Esophagus mucosa (tissue), 1 donor: Measurements from ENCODE around the gene PEDS1. TPM values are rescaled to one million over a fixed set of nuclear protein-coding genes. Genes with fewer than 3 reads are reported as not detected.
"Not testable (repeated sequence)": the region's sequence is repeated elsewhere in the genome, so short reads cannot be mapped to it uniquely, and the experiment has no call there.

ENCODE experiments used
- ATAC-seq: fragments of 200-7000 bp; cut with Tn5 transposase; one replicate; pipeline ENCODE4 v1.9.1; 2020
- total RNA-seq: library from RNA; stranded (reverse); gene quantifications from one replicate; pipeline ENCODE4 v1.2.4, GENCODE V29; 2023
- donor health status: DM: yes; HTN: yes; CAD: no.

The PEDS1 gene
- total RNA-seq, 1 donor from 2014 or later = 27.0 TPM

- no peak for ATAC-seq
Measured at GRCh38 chr20:50163570-50164317, 10.2 kb upstream of the PEDS1 start.

DNA sequence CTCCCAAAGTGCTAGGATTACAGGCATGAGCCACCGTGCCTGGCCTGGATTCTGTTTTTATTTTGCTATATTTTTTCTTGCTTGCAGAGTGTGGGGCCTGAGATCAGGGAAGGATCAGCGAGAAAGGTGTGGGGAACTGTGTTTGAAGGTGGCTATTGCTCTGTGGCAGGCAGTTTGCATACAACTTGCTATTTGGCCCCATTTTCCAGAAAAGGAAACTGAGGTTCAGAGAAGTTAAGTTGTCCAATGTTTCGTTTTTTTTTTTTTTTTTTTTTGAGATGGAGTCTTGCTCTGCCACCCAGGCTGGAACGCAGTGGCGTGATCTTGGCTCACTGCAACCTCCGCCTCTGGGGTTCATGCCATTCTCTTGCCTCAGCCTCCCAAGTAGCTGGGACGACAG, 8.0 kb upstream of the PEDS1 start:
- not testable (repeated sequence) for ATAC-seq

DNA sequence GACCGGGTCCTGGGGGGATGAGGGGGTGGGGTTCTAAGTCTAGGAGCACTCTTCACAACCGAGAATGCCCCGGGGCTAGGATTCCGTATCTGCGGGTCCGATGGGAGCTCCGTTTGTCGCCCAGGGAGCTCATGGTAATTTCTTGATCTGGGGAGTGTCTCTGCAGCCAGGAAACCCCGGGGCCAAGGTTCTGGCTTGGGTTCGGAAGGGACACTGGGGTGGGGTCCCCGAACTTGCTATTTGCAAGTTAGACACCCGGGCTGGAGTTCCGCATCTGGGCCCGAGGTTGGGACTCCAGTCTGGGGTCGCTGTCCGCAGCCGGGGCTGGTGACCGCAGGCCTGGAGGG, 397 bp downstream of the PEDS1 start:
- no peak for ATAC-seq

GRCh38 chr20:50152394-50153152, 950 bp downstream of the PEDS1 start:
- ATAC-seq = peak; percentile 46

GRCh38 chr20:50151034-50151743, 2.3 kb downstream of the PEDS1 start:
- ATAC-seq = no peak

DNA sequence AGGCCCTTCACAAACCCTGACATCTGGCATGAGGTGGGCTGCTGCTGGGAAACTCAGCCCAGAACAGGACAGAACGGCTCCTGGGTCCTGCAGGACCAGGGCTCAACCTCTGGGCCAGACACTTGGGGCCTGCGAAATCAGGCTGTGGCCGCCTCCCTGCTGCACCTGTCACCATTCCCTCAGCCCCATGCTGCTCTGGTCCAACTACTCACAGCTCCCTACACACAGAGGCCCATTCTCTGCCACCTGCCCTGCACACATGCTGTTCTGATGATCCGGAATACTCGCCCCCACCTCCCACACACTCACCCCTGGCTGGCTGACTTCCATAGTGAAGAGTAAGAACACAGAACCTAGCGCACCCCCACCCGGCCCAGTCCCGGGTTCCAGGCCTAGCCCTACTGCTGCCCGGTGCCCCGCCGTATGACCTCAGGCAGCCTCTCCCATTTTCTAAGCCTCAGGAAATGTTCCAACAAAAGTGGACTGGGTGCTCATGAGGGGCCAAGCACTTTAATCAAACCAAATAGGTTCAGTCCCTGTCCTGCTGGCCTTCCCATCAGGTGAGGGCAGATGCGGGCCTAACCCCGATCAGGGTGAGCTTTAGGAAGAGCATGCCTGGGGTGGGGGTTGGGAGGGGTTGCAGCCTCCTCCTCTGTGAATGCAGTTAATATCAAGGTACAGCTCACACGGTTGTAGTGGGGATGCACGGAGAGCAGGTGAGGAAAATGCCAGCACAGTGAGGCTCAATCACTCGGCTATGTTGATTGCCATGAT, 3.9 kb downstream of the PEDS1 start:
- no peak for ATAC-seq

DNA sequence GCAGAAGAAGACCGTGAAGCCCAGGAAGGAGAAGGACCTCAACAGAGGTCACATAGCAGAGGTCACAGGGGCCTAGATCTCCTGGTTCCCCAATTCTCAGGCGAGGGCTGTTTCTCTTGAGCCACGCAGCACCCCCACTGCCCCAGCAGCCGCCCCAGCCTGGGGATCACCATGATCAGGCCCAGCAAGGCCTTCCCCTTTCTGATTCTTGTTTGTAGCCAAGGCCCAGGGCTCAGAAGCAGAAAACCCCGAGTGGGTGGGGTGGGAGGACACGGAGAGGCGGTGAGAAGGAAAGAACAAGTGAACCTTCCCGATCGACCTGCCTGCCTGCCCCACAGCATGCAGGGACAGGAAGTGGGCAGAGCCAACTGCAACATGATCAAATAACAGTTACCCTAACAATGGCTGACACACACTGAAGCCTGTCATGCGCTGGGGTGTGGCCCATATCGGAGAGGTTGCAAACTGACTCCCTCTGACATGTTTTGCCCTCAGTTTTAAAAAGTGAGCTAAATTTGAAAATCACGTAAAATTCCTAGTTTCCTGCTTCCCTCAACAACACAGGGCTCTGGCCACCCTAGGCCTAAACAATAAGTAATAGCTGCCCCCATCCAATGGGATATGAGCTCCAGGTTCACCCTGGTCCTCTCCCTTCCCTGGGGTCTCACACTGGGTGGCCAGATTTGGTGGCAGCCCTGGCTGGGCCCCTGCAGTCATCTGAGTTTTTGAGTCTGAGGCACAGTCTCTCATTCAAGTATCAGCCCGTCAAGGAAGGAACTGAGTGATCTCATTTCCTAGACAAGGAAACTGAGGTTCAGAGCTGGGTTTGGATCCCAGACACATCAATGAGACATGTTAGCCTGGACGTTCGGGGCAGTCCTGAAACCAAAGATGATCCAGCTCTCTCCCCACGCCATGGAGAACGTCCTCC, 6.5 kb downstream of the PEDS1 start:
- ATAC-seq = peak; percentile 82

DNA sequence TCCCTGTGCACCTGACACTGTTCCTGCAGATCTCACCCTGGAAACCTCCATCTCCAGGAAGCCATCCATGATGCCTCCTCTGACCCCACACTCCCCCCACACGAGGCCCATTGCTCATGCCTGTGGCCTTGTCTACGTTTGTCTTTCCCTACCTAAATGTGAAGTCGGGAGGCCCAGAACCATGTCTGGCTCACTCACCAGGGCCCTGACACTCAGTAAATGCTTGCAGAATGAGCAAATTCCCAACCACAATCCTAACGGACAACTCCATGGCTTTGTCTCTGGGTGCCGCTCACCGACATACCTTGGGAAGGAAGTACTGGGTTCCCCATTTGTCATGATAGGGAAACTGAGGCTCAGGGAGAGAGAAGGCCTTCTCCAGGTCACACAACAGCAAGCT, 7.3 kb downstream of the PEDS1 start:
- no peak for ATAC-seq

GRCh38 chr20:50145566-50145965, 8.0 kb downstream of the PEDS1 start:
- no peak for ATAC-seq

GRCh38 chr20:50144362-50144761, 9.2 kb downstream of the PEDS1 start:
- ATAC-seq = peak; percentile 67

DNA sequence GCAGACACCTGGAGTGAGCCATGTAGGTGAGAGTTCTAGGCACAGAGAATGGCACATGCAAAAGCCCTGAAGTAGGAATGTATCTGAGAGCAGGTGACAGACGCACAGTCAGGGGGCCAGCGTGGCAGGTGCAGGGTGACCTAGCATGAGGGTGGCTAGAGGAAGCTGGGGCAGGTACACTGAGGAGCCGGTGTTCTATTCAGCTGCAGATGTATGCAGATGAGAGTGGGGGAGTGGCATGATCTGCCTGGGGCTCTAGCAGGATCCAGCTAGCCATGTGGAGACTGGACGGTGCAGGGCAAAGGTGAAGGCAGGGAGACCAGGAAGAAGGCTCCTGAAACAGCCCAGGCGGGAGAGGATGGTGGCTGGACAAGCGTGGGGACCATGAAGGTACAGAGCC, 10.7 kb downstream of the PEDS1 start:
- no peak for ATAC-seq

DNA sequence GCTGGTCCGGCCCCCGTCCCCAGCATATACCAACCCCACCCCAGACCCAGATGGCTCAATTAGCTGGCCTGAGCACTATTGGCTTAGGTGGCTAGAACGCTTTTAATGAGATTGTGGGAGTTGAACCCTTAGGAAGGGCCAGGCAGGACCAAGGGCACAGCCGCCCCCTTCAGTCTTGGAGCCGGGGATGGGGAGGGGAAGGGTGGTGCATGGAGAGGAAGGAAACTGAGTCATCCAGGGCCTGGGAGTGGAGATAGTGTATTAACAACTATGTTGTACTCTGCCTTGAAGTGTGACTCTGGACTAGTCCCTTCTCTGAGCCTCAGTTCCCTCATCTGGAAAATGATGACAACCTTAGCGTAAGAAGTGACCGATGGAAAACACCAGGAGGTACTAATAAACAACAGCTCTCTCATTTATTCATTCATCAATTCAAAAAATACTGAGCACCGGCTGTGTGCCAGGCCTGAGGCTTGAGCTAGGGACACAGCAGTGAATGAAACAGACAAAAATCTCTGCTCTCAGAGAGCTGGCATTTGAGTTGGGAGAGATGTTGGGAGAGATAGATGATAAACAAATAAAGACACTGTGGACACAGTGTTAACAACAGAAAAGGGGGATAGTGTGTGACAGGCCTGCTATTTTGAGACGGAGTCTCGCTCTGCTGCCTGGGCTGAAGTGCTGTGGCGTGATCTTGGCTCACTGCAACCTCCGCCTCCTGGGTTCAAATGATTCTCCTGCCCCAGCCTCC, 11.5 kb downstream of the PEDS1 start:
- no peak for ATAC-seq

DNA sequence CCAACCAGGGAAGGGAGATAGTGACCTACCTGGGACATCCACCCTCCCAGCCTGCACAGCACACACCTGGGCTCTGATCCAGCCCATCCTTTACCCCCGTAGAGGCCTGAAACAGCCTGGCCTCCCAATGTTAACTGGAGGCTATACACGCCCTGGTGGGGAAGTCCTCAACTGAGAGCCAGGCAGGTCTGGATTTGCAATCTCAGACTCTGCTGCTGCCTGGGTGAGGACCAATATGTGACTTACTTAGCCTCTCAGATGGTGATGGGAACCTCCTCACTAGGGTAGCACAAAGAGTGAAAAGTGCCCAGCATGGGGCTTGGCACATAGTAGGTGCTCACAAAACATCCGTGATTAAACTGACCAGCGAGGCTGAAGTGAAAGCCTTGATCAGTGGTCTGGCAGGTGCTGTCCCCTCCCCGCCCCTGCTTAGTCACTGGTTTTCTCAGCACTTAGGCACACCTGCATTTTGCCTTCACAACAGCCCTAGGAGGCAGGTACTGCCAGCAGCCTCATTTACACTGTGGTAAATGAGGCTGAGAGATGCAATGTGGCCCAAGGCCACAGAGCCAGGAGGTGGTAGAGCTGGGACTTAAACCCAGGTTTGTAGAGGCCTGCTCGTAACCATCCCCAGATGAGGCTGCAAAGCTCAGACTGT, 12.4 kb downstream of the PEDS1 start:
- ATAC-seq = peak; percentile 50

GRCh38 chr20:50140339-50140859, 13.1 kb downstream of the PEDS1 start:
- no peak for ATAC-seq

DNA sequence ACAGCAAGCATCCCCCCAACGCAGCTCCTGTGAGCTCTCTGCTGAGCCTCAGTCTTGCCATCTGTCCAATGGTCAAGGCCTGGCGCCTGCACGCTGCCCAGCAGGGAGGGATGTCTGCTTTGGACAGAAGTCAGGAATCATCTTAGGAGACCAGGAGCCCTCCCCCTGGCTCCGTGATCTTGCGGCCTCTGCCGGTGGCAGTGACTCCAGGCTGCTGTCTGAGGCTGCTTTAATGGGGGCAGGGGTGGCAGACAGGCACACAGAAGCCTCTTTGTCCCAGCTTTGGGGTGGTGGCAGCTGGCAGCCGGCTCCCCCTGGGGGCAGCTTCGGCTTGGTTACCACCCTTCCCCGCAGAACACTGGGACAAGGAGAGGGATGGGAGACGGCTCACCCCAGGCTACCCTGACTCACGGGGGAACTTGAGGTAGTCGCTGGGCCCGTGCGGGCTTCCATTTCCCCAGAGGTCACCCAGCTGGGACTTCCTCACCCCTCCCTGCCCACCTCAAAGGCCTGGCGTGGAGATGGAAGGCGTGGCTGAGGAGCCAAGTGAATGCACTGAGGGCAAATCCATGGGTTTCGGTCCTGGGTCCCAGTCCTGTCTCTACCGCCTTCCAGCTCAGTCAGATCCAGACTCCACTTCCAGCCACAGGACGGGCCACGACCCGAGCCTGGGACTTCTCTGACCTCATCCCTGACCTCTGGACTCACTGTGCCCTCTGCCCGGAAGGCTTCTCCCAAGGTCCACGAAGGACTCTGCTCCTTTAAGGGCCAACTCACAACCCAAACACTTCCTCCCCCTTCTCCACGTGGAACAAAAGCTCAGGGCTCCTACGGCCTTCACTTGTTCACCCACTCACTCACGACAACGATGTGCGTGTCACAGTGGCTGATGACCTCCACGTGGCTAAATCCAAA, 14.8 kb downstream of the PEDS1 start:
- ATAC-seq = peak; percentile 9

DNA sequence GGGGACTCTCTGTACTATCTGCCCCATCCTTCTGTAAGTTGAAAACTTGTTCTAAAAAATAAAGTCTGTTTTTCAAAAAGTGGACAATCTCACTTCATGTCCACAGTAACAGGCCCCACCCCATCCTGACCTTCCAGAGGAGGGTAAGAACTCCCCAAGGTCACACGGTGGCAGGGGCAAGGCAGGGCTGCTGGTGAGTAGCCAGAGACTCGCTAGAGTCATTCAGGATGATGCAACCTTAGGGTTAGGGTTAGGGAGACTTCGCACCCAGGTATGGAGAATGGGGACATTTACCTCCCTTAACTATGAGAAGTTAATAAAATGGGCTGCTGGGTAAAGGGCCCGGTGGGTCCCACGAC, 15.4 kb downstream of the PEDS1 start:
- peak; percentile 13 for ATAC-seq

- ATAC-seq = not testable (repeated sequence)
Measured at GRCh38 chr20:50137702-50138101, 15.8 kb downstream of the PEDS1 start.

GRCh38 chr20:50136822-50137599, 16.5 kb downstream of the PEDS1 start:
- peak; percentile 39 for ATAC-seq
